Hematopoietic multipotent progenitor cell treated with erythropoietin and hydrocortisone succinate and interleukin-3 and kit ligand, for 15 days (in vitro differentiated cells): ENCODE results near the gene STK32B.
"Not testable (repeated sequence)": the region's sequence is repeated elsewhere in the genome, so short reads cannot be mapped to it uniquely, and the experiment has no call there.

ENCODE experiments used
- DNase-seq: peaks from one replicate; pipeline ENCODE4 v3.0.0-alpha.2; 2015; ENCODE audit warnings: low spot score

The STK32B gene

DNA sequence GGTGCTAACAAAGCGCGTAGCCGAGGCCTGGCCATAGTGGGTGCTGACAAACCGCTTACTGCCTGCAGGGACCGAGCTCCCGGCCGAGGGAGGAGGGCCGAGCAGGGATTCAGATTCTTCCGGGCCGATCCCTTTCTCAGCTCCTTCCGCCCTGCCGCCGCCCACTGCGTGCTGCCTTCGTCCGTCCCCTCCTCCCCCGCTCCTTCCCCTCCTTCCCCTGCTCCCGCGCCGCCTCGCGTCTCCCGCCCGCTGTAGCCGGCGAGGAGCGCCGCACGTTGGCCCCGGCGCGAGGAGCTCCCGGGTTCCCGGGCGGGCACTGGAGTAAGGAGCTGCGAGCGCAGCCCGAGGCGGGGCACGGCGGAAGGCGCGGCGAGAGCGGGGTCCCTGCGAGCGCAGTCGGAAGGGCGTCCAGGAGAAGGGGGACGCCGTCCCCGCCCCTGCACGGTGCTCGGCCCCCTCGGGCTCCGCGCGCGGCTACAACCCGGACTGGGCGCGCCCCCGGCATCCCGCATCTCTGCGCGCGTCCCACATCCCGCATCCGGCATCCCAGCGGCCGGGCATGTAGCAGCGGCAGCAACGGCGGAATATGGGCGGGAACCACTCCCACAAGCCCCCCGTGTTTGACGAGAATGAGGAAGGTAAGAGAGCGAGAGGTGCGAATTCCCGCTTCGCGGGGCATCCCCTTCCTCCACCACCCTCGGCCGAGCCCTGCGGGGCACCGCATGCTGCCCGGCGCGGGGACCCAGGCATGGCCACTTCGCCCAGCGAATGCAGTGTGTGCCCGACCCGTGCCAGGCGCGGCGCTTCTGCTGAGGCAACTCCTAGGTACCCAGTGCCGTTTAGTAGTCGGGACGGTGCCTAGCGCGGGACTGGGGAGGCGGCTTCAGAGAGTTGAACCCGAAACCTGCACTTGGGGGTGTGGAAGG is at the start of gene STK32B:
STK32B (plus strand) TSS at position 203 of the 926 bp plus-strand sequence.
- peak; percentile 12 for DNase-seq

GRCh38 chr4:5001641-5002040 is 49.6 kb upstream of the STK32B start:
- DNase-seq: not testable (repeated sequence)

- DNase-seq: peak; percentile 50
These were observed 47.9 kb upstream of the STK32B start for GRCh38 chr4:5003372-5003857.

- no peak for DNase-seq
These were observed 47.4 kb upstream of the STK32B start for GRCh38 chr4:5003918-5004317.

DNA sequence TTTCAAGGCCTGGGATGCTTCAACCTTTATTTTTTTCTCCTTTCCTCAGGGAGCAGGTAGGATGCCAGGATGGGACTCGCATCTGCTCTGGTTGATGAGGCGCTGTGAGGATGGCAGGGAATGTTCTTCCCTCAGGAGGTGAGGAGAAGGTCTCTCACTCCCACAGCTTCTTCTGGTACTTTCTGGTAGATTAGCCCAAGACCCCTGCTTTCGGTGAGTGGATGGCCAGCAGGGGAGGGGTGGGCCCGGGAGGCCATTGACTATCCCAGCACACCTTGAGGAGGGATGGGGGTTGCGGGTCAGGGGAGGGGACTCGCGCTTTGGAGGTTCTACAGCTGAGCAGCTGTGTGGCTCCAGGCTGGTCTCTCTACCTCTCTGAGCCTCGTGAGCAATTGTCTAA is 46.8 kb upstream of the STK32B start:
- no peak for DNase-seq

DNA sequence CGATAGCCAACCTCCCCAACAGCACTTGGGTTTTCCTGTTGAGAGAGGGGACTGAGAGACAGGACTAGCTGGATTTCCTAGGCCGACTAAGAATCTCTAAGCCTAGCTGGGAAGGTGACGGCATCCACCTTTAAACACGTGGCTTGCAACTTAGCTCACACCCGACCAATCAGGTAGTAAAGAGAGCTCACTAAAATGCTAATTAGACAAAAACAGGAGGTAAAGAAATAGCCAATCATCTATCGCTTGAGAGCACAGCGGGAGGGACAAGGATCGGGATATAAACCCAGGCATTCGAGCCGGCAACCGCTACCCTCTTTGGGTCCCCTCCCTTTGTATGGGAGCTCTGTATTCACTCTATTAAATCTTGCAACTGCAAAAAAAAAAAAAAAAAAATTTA is 44.3 kb upstream of the STK32B start:
- not testable (repeated sequence) for DNase-seq

GRCh38 chr4:5009796-5010195 is 41.5 kb upstream of the STK32B start:
- DNase-seq: no peak

DNA sequence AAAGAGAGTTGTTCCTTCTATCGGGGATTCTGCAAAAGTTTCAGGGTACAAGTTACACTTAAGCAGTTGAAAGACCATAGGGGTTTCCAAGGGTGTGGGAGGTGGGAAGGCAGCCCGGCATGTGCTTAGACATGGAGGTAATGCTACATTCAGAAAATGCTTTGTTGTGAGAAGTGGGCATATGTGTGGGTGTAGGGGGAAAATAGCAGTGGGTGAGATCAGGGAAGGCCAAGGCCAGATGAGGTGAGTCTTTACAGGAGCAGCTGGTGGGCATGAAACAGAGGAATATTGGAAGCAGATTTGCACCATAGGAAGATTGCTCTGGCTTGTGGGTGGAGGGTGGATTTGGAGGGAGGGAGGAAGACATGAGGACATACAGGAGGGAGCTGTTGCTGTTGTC is 40.3 kb upstream of the STK32B start:
- DNase-seq: no peak

DNA sequence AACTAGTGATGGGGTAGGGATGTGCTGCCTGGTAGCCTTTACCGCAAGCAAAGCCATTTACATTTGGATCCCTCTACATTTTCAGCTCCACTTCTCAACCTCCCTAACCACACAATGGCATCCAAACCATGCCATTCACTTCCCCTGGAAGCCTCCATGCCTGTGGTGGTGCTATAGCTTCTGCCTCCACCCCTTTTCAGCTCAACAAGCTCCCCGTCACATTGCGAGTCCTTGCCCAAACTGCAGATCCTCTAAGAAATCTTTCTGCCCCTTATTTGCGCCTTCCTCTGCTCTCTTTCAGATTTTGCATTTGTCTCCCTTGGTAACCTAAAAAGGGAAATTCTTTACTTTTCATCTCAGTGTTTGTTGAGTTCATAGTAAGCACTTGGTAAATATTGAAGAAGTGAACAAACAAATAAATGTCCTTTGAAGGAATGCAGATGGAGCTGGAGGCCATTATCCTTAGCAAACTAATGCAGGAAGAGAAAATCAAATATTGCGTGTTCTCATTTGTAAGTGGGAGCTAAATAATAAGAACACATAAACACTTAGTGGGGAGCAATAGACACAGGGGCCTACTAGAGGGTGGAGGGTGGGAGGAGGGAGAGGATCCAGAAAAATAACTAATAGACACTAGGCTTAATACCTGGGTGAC is 38.9 kb upstream of the STK32B start:
- no peak for DNase-seq

DNA sequence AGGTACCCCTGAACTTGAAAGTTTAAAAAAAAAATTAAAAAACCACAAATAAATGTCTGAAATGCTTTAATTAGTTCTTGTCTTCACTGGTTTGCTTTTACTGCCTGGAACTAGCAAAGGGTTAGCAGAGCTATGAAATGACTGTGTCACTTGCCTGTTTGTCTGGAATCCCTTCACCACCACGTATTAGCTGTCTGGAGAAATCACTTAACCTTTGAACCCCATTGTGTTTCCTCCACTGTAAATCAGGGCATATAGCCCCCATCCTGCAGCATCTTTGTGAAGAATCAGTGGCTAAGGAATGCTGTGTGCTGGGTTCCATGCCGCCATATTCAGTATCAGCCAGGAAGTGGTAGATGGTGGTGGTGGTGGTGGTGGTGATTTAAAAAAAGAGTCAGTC is 38.3 kb upstream of the STK32B start:
- no peak for DNase-seq

DNA sequence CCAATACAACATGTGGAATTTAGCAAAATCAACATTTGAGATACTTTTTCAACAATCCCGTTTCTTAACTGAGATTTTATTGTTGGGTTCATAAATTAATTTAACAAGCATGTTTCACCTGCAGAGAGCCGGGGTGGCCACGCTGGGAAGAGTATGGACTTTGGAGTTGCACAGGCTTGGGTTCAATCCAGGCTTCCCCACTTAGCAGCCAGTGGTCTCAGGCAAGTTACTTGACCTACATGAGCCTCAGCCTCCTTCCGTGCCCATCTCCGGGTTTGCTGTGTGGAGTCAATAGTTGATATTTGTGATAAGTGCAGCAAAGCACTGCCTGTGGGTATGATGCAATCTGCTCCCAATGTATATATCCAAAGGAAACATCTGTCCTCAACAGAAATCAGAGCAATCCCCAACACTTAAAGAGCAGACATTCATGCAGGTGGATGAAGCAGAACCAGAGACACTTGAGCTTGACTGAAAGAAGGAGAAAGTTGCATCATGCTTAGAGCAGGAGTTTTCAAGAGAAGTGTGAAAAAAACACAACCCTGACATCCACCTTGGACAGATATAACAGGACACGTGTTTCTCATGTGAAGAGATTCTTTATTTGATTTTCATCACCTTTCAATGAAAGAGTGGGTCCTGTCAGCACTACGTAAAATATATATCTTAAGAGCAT is 37.1 kb upstream of the STK32B start:
- no peak for DNase-seq

DNA sequence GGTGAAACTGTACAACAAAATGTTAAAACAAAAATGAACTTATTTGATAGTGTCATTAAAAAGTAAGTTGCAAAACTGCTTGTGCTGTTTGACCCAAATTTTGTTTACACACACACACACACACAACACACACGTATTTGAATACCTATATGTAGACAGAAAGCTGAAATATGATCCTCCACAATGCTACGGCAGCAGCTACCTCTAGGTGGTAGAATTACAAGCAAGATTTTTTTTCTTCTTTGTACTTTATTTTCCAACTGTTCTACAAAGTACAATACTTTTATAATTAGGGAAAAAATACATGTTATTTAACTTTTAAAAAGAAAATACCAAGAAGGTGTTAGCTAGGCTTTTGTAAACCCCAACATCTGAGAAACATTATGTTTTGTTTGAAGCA is 33.2 kb upstream of the STK32B start:
- DNase-seq: no peak

DNA sequence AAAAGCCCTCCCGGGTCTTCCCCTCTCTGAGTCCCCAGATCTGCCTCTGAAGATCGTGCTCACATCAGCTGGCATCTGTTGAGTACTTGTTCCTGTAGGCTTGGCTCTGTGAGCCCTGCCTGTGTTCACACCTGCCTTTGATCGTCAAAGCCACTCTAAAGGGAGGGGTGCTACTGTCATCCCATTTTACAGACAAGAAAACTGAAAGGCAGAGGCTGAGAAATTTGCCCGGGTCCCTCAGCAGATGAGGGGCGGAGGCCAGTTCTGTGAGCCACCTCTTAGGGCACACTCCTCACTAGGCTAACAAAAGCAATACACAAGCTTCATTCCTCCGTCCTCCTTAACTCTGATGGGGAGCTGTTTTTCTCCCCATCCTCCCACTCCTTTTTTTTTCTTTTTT is 32.7 kb upstream of the STK32B start:
- DNase-seq: peak; percentile 19

GRCh38 chr4:5019274-5019673 is 32.0 kb upstream of the STK32B start, which contains the start of gene CYTL1:
Gene CYTL1, minus strand, starts transcription at chr4:5019458. Its CDS starts 13 bp downstream, at chr4:5019445.
- DNase-seq: no peak

GRCh38 chr4:5019796-5020195 is 31.5 kb upstream of the STK32B start:
- no peak for DNase-seq

GRCh38 chr4:5020341-5020740 is 30.9 kb upstream of the STK32B start:
- DNase-seq: no peak

GRCh38 chr4:5021546-5021945 is 29.7 kb upstream of the STK32B start:
- DNase-seq: no peak

- no peak for DNase-seq
These were observed 26.6 kb upstream of the STK32B start for GRCh38 chr4:5024673-5025072.

- no peak for DNase-seq
These were observed 24.9 kb upstream of the STK32B start for GRCh38 chr4:5026371-5026770.

DNA sequence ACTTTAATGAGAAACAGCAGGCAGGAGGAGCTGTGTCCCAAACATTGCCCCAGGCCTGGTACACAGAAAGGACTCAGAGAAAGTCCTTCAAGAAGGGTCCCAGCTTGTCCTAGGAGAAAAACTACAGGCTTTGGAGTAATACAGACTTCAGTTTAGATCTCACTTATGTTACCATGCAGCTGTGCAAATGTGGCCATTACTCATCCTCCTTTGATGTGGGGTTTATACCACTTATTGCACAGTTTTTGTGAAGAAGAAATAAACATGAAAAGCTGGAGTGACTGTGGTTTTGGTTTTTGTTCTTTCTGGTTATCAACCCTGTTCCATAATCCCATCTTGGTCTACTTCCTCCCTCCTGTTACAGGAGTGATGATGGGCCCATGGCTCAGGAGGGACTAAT is 23.9 kb upstream of the STK32B start:
- DNase-seq: no peak

DNA sequence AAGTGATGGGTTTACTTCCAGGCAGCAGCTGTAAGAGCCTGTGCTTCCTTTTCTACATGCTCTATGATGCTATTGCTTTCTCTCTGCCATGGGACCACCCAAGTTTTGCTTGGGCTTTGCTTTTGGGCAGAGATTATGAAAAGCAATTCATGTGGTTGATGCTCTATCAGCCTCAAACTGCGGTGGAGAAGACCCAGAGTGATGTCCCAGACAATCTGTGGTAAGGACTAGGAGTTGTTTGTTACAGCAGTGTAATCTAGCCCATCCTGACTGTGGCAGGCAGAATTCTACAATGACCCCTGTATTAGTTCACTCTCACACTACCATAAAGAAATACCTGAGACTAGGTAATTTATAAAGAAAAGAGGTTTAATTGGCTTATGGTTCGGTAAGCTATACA is 22.8 kb upstream of the STK32B start:
- no peak for DNase-seq

GRCh38 chr4:5029447-5029846 is 21.8 kb upstream of the STK32B start:
- DNase-seq: no peak

DNA sequence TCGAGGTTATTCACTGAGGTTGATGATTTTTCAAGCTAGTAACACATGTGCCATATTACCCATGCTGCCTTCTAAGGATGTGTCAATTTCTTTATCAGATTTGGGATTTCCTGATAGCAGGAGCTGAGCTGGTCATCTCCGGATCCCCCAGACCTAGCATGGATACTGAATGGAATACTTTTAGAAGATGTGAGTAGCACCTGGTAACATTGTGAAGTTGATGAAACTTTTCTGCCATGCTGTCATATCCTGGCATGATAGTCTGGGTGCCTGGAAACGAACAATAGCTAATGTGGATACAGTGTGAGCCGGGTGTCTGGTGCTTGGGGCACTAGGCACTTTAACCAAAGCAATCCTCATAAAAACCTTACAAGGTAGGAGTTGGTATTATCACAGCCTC is 21.1 kb upstream of the STK32B start:
- DNase-seq: no peak
